NOMO-1 (cell line): ENCODE results near the gene PIK3C3.

Experiments
- DNase-seq, 2 experiments: peaks; one replicate each; lab custom pipeline; 2025; ENCODE audit not compliant: unreplicated experiment in 2 of 2; lab: John Stamatoyannopoulos, UW

The PIK3C3 gene

GRCh38 chr18:42113529-42114191, 158.6 kb downstream of the PIK3C3 start:
- DNase-seq, result peak; percentile 67 to 81

GRCh38 chr18:42114310-42114943, 159.4 kb downstream of the PIK3C3 start:
- DNase-seq, result peak; percentile 72 to 77

- no peak for DNase-seq
Measured at GRCh38 chr18:42126586-42126985, 171.6 kb downstream of the PIK3C3 start.

- no peak for DNase-seq
Measured at GRCh38 chr18:42131066-42131929, 176.3 kb downstream of the PIK3C3 start.

GRCh38 chr18:42131930-42132244, 176.9 kb downstream of the PIK3C3 start:
- DNase-seq, result no peak
